Liver (tissue), 9 donors: ENCODE measurements around the gene CCDC15. TPM values are rescaled to one million over a fixed set of nuclear protein-coding genes. Genes with fewer than 3 reads are reported as not detected.

Experiments
- DNase-seq: peaks from one replicate; pipeline ENCODE4 v3.0.0-alpha.2; 2017; ENCODE audit warnings: low spot score
- H3K27ac ChIP-seq, 2 donors: one replicate each; pipeline ENCODE4 v1.7.0; 2013; ENCODE audit warnings: inconsistent platforms in 2 of 2, low read length in 2 of 2, control low read depth in 1 of 2, low read depth in 1 of 2, mild to moderate bottlenecking in 1 of 2
- H3K27me3 ChIP-seq, 4 donors: one replicate each; pipeline versions ENCODE4 v1.6.1 to v1.7.0; 2013; ENCODE audit warnings: low read length in 3 of 4, inconsistent platforms in 1 of 4, mild to moderate bottlenecking in 1 of 4, moderate library complexity in 1 of 4; ENCODE audit not compliant: control insufficient read depth in 4 of 4, insufficient read depth in 4 of 4
- H3K36me3 ChIP-seq, 4 donors: one replicate each; pipeline versions ENCODE4 v1.6.1 to v1.7.0; 2013; ENCODE audit warnings: low read length in 3 of 4, mild to moderate bottlenecking in 3 of 4, low read depth in 1 of 4, moderate library complexity in 1 of 4; ENCODE audit not compliant: control insufficient read depth in 4 of 4, insufficient read depth in 3 of 4
- H3K4me1 ChIP-seq, 4 donors: one replicate each; pipeline versions ENCODE4 v1.6.1 to v1.7.0; 2013; ENCODE audit warnings: low read length in 3 of 4, mild to moderate bottlenecking in 3 of 4, moderate library complexity in 1 of 4; ENCODE audit not compliant: control insufficient read depth in 4 of 4, insufficient read depth in 4 of 4
- H3K4me3 ChIP-seq, 3 donors: one replicate each; pipeline versions ENCODE4 v1.6.1 to v1.7.0; 2013; ENCODE audit warnings: low read length in 3 of 3, control low read depth in 1 of 3, low read depth in 1 of 3, mild to moderate bottlenecking in 1 of 3
- H3K9ac ChIP-seq, 2 donors: one replicate each; pipeline ENCODE4 v1.7.0; 2013; ENCODE audit warnings: low read length in 2 of 2, mild to moderate bottlenecking in 2 of 2, moderate library complexity in 2 of 2, control low read depth in 1 of 2, low read depth in 1 of 2
- H3K9me3 ChIP-seq, 4 donors: one replicate each; pipeline versions ENCODE4 v1.6.1 to v1.7.0; 2013; ENCODE audit warnings: low read length in 3 of 4; ENCODE audit not compliant: control insufficient read depth in 4 of 4
- ATF3 ChIP-seq: IDR thresholded peaks from 2 replicates; pipeline ENCODE4 v1.6.1; 2016; ENCODE audit warnings: antibody characterized with exemption
- CTCF ChIP-seq: fragments of 150-350 bp; IDR thresholded peaks from 2 replicates; pipeline ENCODE4 v1.5.1; 2017; ENCODE audit warnings: improper control_type of control experiment, low read depth, low read length; ENCODE audit not compliant: missing input control
- EGR1 ChIP-seq, 2 donors: IDR thresholded peaks; 2 replicates each; pipeline ENCODE4 v1.6.1; 2016 to 2018; ENCODE audit warnings: antibody characterized with exemption in 2 of 2, low read depth in 2 of 2
- FOXA1 ChIP-seq: IDR thresholded peaks from 2 replicates; pipeline ENCODE4 v1.6.1; 2016; ENCODE audit warnings: antibody characterized with exemption
- FOXA2 ChIP-seq: IDR thresholded peaks from 2 replicates; pipeline ENCODE4 v1.6.1; 2016; ENCODE audit warnings: antibody characterized with exemption
- GABPA ChIP-seq, 2 donors: IDR thresholded peaks in 1 of 2; conservative IDR thresholded peaks in 1 of 2; 2 replicates each; pipeline ENCODE4 v1.6.1; 2016; ENCODE audit warnings: antibody characterized with exemption in 2 of 2, mild to moderate bottlenecking in 1 of 2, moderate library complexity in 1 of 2
- HNF4A ChIP-seq, 2 donors: conservative IDR thresholded peaks; 2 replicates each; pipeline ENCODE4 v1.6.1; 2016; ENCODE audit warnings: antibody characterized with exemption in 2 of 2, mild to moderate bottlenecking in 2 of 2
- HNF4G ChIP-seq: IDR thresholded peaks from 2 replicates; pipeline ENCODE4 v1.6.1; 2016; ENCODE audit warnings: antibody characterized with exemption
- JUND ChIP-seq, 2 donors: IDR thresholded peaks; 2 replicates each; pipeline ENCODE4 v1.6.1; 2016; ENCODE audit warnings: antibody characterized with exemption in 2 of 2
- MAX ChIP-seq: IDR thresholded peaks from 2 replicates; pipeline ENCODE4 v1.6.1; 2016; ENCODE audit warnings: antibody characterized with exemption
- NR2F2 ChIP-seq: IDR thresholded peaks from 2 replicates; pipeline ENCODE4 v1.6.1; 2016; ENCODE audit warnings: antibody characterized with exemption
- RAD21 ChIP-seq, 2 donors: IDR thresholded peaks; 2 replicates each; pipeline ENCODE4 v1.6.1; 2016; ENCODE audit warnings: antibody characterized with exemption in 2 of 2, mild to moderate bottlenecking in 2 of 2
- REST ChIP-seq: IDR thresholded peaks from 2 replicates; pipeline ENCODE4 v1.6.1; 2016; ENCODE audit warnings: antibody characterized with exemption, mild to moderate bottlenecking
- RXRA ChIP-seq, 2 donors: IDR thresholded peaks; 2 replicates each; pipeline ENCODE4 v1.6.1; 2017 to 2018; ENCODE audit warnings: antibody characterized with exemption in 2 of 2, mild to moderate bottlenecking in 1 of 2
- SP1 ChIP-seq: IDR thresholded peaks from 2 replicates; pipeline ENCODE4 v1.6.1; 2018; ENCODE audit warnings: antibody characterized with exemption, mild to moderate bottlenecking
- TAF1 ChIP-seq: conservative IDR thresholded peaks from 2 replicates; pipeline ENCODE4 v1.6.1; 2016; ENCODE audit warnings: antibody characterized with exemption, mild to moderate bottlenecking
- YY1 ChIP-seq: IDR thresholded peaks from 2 replicates; pipeline ENCODE4 v1.6.1; 2016; ENCODE audit warnings: antibody characterized with exemption, mild to moderate bottlenecking
- ZBTB33 ChIP-seq: IDR thresholded peaks from 2 replicates; pipeline ENCODE4 v1.6.1; 2016; ENCODE audit warnings: antibody characterized with exemption
- WGBS: extraction: QIAGEN DNeasy Blood & Tissue Kit; methylation state at CpG from one replicate; pipeline ENCODE4 v1.1.7; 2013; 5-methylcytosine and 5-hydroxymethylcytosine counted together
- polyA plus RNA-seq, 2 donors: library from polyadenylated mRNA; stranded (reverse) in 1 of 2; unstranded in 1 of 2; fragments of 200-250 nt in 1 of 2; fragments of >200 nt in 1 of 2; fragmentation: Nextera tagmentation in 1 of 2; extraction: Ambion mirVana in 1 of 2; gene quantifications; one replicate each; pipeline versions ENCODE4 v1.2.1 to v1.2.3, GENCODE V29; 2013 to 2015
- total RNA-seq, 2 donors: library from RNA; depleted of rRNA; stranded (reverse); fragments of >200 nt; gene quantifications; one replicate each; pipeline ENCODE4 v1.2.3, GENCODE V29; 2014
- donor health status: healthy.
- donor health status: healthy.
- donor health status: healthy.
- donor health status: healthy.
- donor health status: healthy.

Gene CCDC15
- total and polyA plus RNA-seq, 4 donors: 0.35 to 3.5 (median 0.88) TPM

GRCh38 chr11:125083312-125084056, 129.5 kb downstream of the CCDC15 start (continued):
- TF ChIP-seq MAX: no peak
- TF ChIP-seq FOXA2: no peak
- TF ChIP-seq JUND (IDR thresholded peaks at IDR 0.05): no peak
- no peak for TF ChIP-seq SP1
- TF ChIP-seq ZBTB33: no peak

GRCh38 chr11:125084057-125084416, 130.0 kb downstream of the CCDC15 start:
- H3K27ac ChIP-seq: no peak overlapping the region
- no peak for DNase-seq
- H3K27me3 ChIP-seq: no peaks in the 10 kb centered on the region
- H3K36me3 ChIP-seq: no peaks in the 10 kb centered on the region
- WGBS: 97% methylated on average over 11 of the region's 11 CpGs
- TF ChIP-seq JUND (IDR thresholded peaks at IDR 0.05): no peak
- TF ChIP-seq FOXA2: no peak
- no peak for TF ChIP-seq NR2F2
- no peak for TF ChIP-seq RXRA (IDR thresholded peaks at IDR 0.05)
- TF ChIP-seq CTCF: no peak
- TF ChIP-seq YY1: no peak
- TF ChIP-seq HNF4G: no peak
- no peak for TF ChIP-seq GABPA (IDR thresholded peaks at IDR 0.05 in 1 of 2, conservative IDR thresholded peaks at IDR 0.05 in 1 of 2)
- no peak for TF ChIP-seq RAD21 (IDR thresholded peaks at IDR 0.05)
- no peak for TF ChIP-seq ATF3
- no peak for TF ChIP-seq MAX
- TF ChIP-seq EGR1 (IDR thresholded peaks at IDR 0.05; ENCODE audit: low read depth in 2 of 2): no peak
- TF ChIP-seq ZBTB33: no peak
- no peak for TF ChIP-seq TAF1
- no peak for TF ChIP-seq FOXA1
- no peak for TF ChIP-seq REST
- TF ChIP-seq HNF4A (conservative IDR thresholded peaks at IDR 0.05): no peak
- H3K9ac ChIP-seq: no peak overlapping the region
- no peak overlapping the region for H3K4me3 ChIP-seq
- no peaks in the 10 kb centered on the region for H3K4me1 ChIP-seq
- H3K9me3 ChIP-seq: no peaks in the 10 kb centered on the region
